ENCODE results near the gene EFCAB6.

EFCAB6 gene

GRCh38 chr22:43802897-43803495 lies 9.1 kb downstream of the EFCAB6 start:
- no peak for DNase-seq

GRCh38 chr22:43800970-43801369 lies 11.1 kb downstream of the EFCAB6 start:
- DNase-seq, result no peak

- DNase-seq, result no peak
Observed at GRCh38 chr22:43798492-43798891, 13.6 kb downstream of the EFCAB6 start.

GRCh38 chr22:43796567-43796966 lies 15.5 kb downstream of the EFCAB6 start:
- DNase-seq, result no peak

GRCh38 chr22:43795320-43795719 lies 16.8 kb downstream of the EFCAB6 start:
- DNase-seq, result no peak

- DNase-seq, result no peak
Observed at GRCh38 chr22:43792905-43793304, 19.2 kb downstream of the EFCAB6 start.

- DNase-seq, result no peak
Observed at GRCh38 chr22:43789452-43789851, 22.7 kb downstream of the EFCAB6 start.

- DNase-seq, result no peak
Observed at GRCh38 chr22:43783777-43784176, 28.3 kb downstream of the EFCAB6 start.

- DNase-seq, result no peak
Observed at GRCh38 chr22:43782448-43782847, 29.7 kb downstream of the EFCAB6 start.

- no peak for DNase-seq
Observed at GRCh38 chr22:43777286-43777685, 34.8 kb downstream of the EFCAB6 start.

- no peak for DNase-seq
Observed at GRCh38 chr22:43776081-43776670, 35.9 kb downstream of the EFCAB6 start.

- DNase-seq, result no peak
Observed at GRCh38 chr22:43774318-43774915, 37.7 kb downstream of the EFCAB6 start.

- DNase-seq, result no peak
Observed at GRCh38 chr22:43772831-43773230, 39.3 kb downstream of the EFCAB6 start.

- no peak for DNase-seq
Observed at GRCh38 chr22:43755452-43755851, 56.7 kb downstream of the EFCAB6 start.

- DNase-seq, result no peak
Observed at GRCh38 chr22:43755011-43755410, 57.1 kb downstream of the EFCAB6 start.

- DNase-seq, result no peak
Observed at GRCh38 chr22:43754176-43754575, 57.9 kb downstream of the EFCAB6 start.

- DNase-seq, result no peak
Observed at GRCh38 chr22:43753688-43754087, 58.4 kb downstream of the EFCAB6 start.

GRCh38 chr22:43750751-43751150 lies 61.4 kb downstream of the EFCAB6 start:
- DNase-seq, result no peak

- DNase-seq, result no peak
Observed at GRCh38 chr22:43749473-43749872, 62.6 kb downstream of the EFCAB6 start.

GRCh38 chr22:43747877-43748276 lies 64.2 kb downstream of the EFCAB6 start:
- no peak for DNase-seq

GRCh38 chr22:43747058-43747457 lies 65.0 kb downstream of the EFCAB6 start:
- no peak for DNase-seq

- no peak for DNase-seq
Observed at GRCh38 chr22:43745783-43746356, 66.2 kb downstream of the EFCAB6 start.

GRCh38 chr22:43745411-43745770 lies 66.7 kb downstream of the EFCAB6 start:
- DNase-seq, result no peak

GRCh38 chr22:43744700-43745410 lies 67.2 kb downstream of the EFCAB6 start:
- no peak for DNase-seq
